ENCODE results near the gene ANO10.

Gene ANO10

GRCh38 chr3:43638594-43639447 lies 17.0 kb upstream of the ANO10 start:
- ChIA-PET CTCF (interaction anchor here (0.6 kb wide), 1 partner anchor 137 kb away, joined by 3 read pairs; no protein-coding TSS in a partner anchor), POLR2A (no interaction called here)
- no peak overlapping the region for H3K4me3 ChIP-seq (ENCODE audit: low read depth, low read length)
- TF ChIP-seq, protein P1, sequence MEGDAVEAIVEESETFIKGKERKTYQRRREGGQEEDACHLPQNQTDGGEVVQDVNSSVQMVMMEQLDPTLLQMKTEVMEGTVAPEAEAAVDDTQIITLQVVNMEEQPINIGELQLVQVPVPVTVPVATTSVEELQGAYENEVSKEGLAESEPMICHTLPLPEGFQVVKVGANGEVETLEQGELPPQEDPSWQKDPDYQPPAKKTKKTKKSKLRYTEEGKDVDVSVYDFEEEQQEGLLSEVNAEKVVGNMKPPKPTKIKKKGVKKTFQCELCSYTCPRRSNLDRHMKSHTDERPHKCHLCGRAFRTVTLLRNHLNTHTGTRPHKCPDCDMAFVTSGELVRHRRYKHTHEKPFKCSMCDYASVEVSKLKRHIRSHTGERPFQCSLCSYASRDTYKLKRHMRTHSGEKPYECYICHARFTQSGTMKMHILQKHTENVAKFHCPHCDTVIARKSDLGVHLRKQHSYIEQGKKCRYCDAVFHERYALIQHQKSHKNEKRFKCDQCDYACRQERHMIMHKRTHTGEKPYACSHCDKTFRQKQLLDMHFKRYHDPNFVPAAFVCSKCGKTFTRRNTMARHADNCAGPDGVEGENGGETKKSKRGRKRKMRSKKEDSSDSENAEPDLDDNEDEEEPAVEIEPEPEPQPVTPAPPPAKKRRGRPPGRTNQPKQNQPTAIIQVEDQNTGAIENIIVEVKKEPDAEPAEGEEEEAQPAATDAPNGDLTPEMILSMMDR (IDR thresholded peaks at IDR 0.05; ENCODE audit: insufficient read depth, low read length, missing control alignments) = no peak
- no peak for DNase-seq (ENCODE audit: low read depth, low spot score)

DNA sequence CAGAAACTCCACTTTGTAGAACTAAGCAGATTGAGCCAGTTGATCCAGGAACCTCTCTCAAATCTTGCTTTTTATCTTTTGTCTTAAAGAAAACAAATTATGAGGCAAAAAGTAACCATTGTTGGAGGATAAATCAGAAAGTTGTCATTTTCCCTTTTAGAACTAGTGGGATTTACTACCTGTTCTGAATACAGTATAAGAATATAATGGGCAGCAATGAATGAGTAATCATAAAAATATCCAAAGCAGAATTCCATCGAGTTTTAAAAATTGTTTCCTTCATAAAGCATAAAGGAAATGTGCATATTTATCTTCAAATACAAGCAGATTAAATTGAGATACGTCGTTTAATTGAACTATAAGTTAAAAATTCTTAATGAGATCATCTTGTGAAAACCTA lies 15.9 kb upstream of the ANO10 start:
- TF ChIP-seq, protein P1 (IDR thresholded peaks at IDR 0.05; ENCODE audit: insufficient read depth, low read length, missing control alignments) = no peak
- POLR2A ChIA-PET = no interaction called here
- CTCF ChIA-PET = no interaction called here

DNA sequence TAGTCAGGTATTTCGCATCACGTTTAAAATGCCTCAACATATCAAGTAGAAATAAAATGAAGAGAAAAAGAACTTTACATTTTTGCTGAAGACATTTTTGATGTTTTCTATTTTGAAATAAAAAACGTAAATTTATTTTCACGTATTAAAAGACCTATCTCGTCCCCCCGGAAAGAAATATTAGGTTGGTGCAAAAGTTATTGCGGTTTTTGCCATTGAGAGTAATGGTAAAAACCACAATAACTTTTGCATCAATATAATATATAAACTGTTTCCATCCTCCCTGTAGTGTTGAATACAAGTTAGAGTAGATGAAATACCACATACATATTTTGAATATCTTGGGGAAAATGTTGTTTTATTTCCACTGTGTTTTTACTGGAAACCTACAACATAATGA lies 11.2 kb upstream of the ANO10 start:
- TF ChIP-seq, protein P1 (IDR thresholded peaks at IDR 0.05; ENCODE audit: insufficient read depth, low read length, missing control alignments) = no peak
- DNase-seq (ENCODE audit: low read depth, low spot score) = no peak
- ChIA-PET CTCF (interaction anchor here (1.0 kb wide), 1 partner anchor 604 kb away, joined by 3 read pairs; no protein-coding TSS in a partner anchor), POLR2A (no interaction called here)
- no peak overlapping the region for H3K4me3 ChIP-seq (ENCODE audit: low read depth, low read length)

More for the DNA sequence above, 15.9 kb upstream of the ANO10 start:
- no peak for DNase-seq (ENCODE audit: low read depth, low spot score)
- H3K4me3 ChIP-seq (ENCODE audit: low read depth, low read length) = no peak overlapping the region

- DNase-seq (ENCODE audit: low read depth, low spot score) = no peak
- ChIA-PET CTCF (interaction anchor here (1.0 to 1.5 kb wide), 3 partner anchors 10 to 604 kb away, joined by 3 to 4 read pairs (median 3); no protein-coding TSS in a partner anchor), POLR2A (interaction anchor here (0.9 kb wide), 1 partner anchor 10 kb away, joined by 3 read pairs; the partner anchor contains the start of gene ANO10)
- H3K4me3 ChIP-seq (ENCODE audit: low read depth, low read length) = no peak overlapping the region
- TF ChIP-seq, protein P1 (IDR thresholded peaks at IDR 0.05; ENCODE audit: insufficient read depth, low read length, missing control alignments) = no peak
Observed at GRCh38 chr3:43632269-43632733, 10.5 kb upstream of the ANO10 start.

DNA sequence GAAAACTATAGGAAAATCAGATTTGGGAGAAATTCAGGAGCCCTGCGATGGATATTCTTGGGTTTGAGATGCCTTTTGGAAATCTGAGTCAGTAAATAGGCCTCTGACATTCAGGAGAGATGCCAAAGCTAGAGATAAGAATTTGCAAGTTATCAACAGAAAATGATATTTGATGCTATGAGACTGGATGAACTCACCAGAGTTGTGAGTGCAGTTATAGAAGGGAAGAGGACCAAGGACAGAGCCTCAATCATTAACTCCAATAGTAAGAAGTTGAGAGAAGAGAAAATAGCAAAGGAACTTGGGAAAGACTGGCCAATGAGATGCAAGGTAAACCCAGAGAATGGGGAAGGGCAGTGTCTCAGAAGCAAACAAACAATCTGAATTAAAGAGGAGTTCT lies 7.9 kb upstream of the ANO10 start:
- H3K4me3 ChIP-seq (ENCODE audit: low read depth, low read length) = no peak overlapping the region
- DNase-seq (ENCODE audit: low read depth, low spot score) = no peak
- TF ChIP-seq, protein P1 (IDR thresholded peaks at IDR 0.05; ENCODE audit: insufficient read depth, low read length, missing control alignments) = no peak
- CTCF ChIA-PET = no interaction called here
- POLR2A ChIA-PET = no interaction called here

DNA sequence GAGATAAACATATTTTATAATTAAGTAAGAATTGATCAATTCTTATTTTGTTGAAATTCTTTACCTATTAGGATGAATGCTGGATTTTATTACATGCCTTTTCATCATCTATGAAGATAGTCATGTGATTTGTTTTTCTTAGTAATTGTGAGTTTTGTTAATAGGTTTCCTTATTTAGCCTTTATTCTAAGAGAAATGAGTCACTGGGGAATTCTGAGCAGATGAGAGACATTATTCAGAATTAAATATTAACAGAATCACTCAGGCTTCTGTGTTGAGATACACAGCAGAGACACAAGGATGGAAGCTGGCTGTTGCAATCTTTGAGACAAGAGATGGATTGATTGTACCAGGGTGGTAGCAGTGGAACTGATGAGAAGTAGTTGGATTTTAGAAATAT lies 7.4 kb upstream of the ANO10 start:
- no peak for DNase-seq (ENCODE audit: low read depth, low spot score)
- CTCF ChIA-PET = no interaction called here
- no peak overlapping the region for H3K4me3 ChIP-seq (ENCODE audit: low read depth, low read length)
- POLR2A ChIA-PET = no interaction called here
- TF ChIP-seq, protein P1 (IDR thresholded peaks at IDR 0.05; ENCODE audit: insufficient read depth, low read length, missing control alignments) = no peak

All from AG04449 (cell line).